Progenitor cell of endocrine pancreas (in vitro differentiated cells): ENCODE data around the gene UBE3C. TPM values are rescaled to one million over a fixed set of nuclear protein-coding genes. Genes with fewer than 3 reads are reported as not detected.

Source experiments
- DNase-seq: peaks from one replicate; pipeline ENCODE4 v3.0.0; 2021; ENCODE audit warnings: low spot score; ENCODE audit not compliant: unreplicated experiment
- H3K27ac Mint-ChIP-seq: 2 replicates; pipeline ENCODE4 v1.8.0; 2021; ENCODE audit warnings: mild to moderate bottlenecking, moderate library complexity, mixed read lengths
- H3K27me3 Mint-ChIP-seq: 2 replicates; pipeline ENCODE4 v1.8.0; 2021; ENCODE audit warnings: mixed read lengths
- H3K36me3 Mint-ChIP-seq: 2 replicates; pipeline ENCODE4 v1.8.0; 2022; ENCODE audit warnings: mixed read lengths; ENCODE audit not compliant: insufficient read depth
- H3K4me1 Mint-ChIP-seq: 2 replicates; pipeline ENCODE4 v1.8.0; 2021; ENCODE audit warnings: low read depth, mixed read lengths
- H3K4me3 Mint-ChIP-seq: 2 replicates; pipeline ENCODE4 v1.8.0; 2021; ENCODE audit warnings: low read depth, mild to moderate bottlenecking, moderate library complexity, mixed read lengths
- H3K9me3 Mint-ChIP-seq: 2 replicates; pipeline ENCODE4 v1.8.0; 2021; ENCODE audit warnings: low read depth, mixed read lengths
- CTCF ChIP-seq: fragments of 200-600 bp; sonication (generic); IDR thresholded peaks from one replicate; pipeline ENCODE4 v1.5.0; 2021; ENCODE audit warnings: antibody characterized with exemption, mild to moderate bottlenecking; ENCODE audit not compliant: unreplicated experiment
- total RNA-seq: library from RNA; stranded (reverse); gene quantifications from 2 replicates; pipeline ENCODE4 v1.2.1, GENCODE V29; 2021

UBE3C gene
- total RNA-seq, 1 donor from 2014 or later: 62.5 TPM

- Mint-ChIP-seq H3K4me3 (no peak overlapping the region), H3K4me1 (peaks cover 4% of the 10 kb centered on the region), H3K36me3 (peaks cover 20% of the 10 kb centered on the region), H3K9me3 (no peaks in the 10 kb centered on the region), H3K27ac (no peak overlapping the region), H3K27me3 (no peaks in the 10 kb centered on the region)
- no peak for DNase-seq
- TF ChIP-seq CTCF: no peak
These were observed 38.7 kb downstream of the UBE3C start for GRCh38 chr7:157177333-157177982.

- no peak overlapping the region for H3K27ac Mint-ChIP-seq
- H3K27me3 Mint-ChIP-seq: no peaks in the 10 kb centered on the region
- TF ChIP-seq CTCF: no peak
- H3K36me3 Mint-ChIP-seq: peaks cover 18% of the 10 kb centered on the region
- H3K9me3 Mint-ChIP-seq: no peaks in the 10 kb centered on the region
- peaks cover 4% of the 10 kb centered on the region for H3K4me1 Mint-ChIP-seq
- H3K4me3 Mint-ChIP-seq: no peak overlapping the region
- no peak for DNase-seq
These were observed 39.3 kb downstream of the UBE3C start for GRCh38 chr7:157177983-157178381.

- no peak for DNase-seq
- H3K27ac Mint-ChIP-seq: no peak overlapping the region
- peaks cover 4% of the 10 kb centered on the region for H3K4me1 Mint-ChIP-seq
- no peak overlapping the region for H3K4me3 Mint-ChIP-seq
- TF ChIP-seq CTCF: no peak
- H3K9me3 Mint-ChIP-seq: no peaks in the 10 kb centered on the region
- no peaks in the 10 kb centered on the region for H3K27me3 Mint-ChIP-seq
- H3K36me3 Mint-ChIP-seq: peaks cover 29% of the 10 kb centered on the region
These were observed 45.1 kb downstream of the UBE3C start for GRCh38 chr7:157183832-157184231.

GRCh38 chr7:157188091-157188665 is 49.5 kb downstream of the UBE3C start:
- H3K27ac Mint-ChIP-seq: no peak overlapping the region
- H3K4me3 Mint-ChIP-seq: no peak overlapping the region
- no peaks in the 10 kb centered on the region for H3K27me3 Mint-ChIP-seq
- TF ChIP-seq CTCF: no peak
- peaks cover 41% of the 10 kb centered on the region for H3K36me3 Mint-ChIP-seq
- no peaks in the 10 kb centered on the region for H3K9me3 Mint-ChIP-seq
- no peak for DNase-seq
- H3K4me1 Mint-ChIP-seq: peaks cover 6% of the 10 kb centered on the region

GRCh38 chr7:157189405-157189804 is 50.7 kb downstream of the UBE3C start:
- peaks cover 45% of the 10 kb centered on the region for H3K36me3 Mint-ChIP-seq
- no peak for DNase-seq
- peaks cover 8% of the 10 kb centered on the region for H3K4me1 Mint-ChIP-seq
- peak overlapping the region; percentile 88 for H3K27ac Mint-ChIP-seq
- no peaks in the 10 kb centered on the region for H3K27me3 Mint-ChIP-seq
- no peaks in the 10 kb centered on the region for H3K9me3 Mint-ChIP-seq
- H3K4me3 Mint-ChIP-seq: no peak overlapping the region
- TF ChIP-seq CTCF: no peak
